GM12801 (cell line): ENCODE measurements around the gene EGFR.

Experiments used
- TF ChIP-seq, protein P1 (sequence below): IDR thresholded peaks from one replicate; pipeline ENCODE4 v1.5.1; 2011; ENCODE audit warnings: control low read depth; ENCODE audit not compliant: insufficient read length; ENCODE audit errors: extremely low read depth

EGFR gene

GRCh38 chr7:55149001-55149400 lies 130.2 kb downstream of the EGFR start:
- TF ChIP-seq, protein P1, sequence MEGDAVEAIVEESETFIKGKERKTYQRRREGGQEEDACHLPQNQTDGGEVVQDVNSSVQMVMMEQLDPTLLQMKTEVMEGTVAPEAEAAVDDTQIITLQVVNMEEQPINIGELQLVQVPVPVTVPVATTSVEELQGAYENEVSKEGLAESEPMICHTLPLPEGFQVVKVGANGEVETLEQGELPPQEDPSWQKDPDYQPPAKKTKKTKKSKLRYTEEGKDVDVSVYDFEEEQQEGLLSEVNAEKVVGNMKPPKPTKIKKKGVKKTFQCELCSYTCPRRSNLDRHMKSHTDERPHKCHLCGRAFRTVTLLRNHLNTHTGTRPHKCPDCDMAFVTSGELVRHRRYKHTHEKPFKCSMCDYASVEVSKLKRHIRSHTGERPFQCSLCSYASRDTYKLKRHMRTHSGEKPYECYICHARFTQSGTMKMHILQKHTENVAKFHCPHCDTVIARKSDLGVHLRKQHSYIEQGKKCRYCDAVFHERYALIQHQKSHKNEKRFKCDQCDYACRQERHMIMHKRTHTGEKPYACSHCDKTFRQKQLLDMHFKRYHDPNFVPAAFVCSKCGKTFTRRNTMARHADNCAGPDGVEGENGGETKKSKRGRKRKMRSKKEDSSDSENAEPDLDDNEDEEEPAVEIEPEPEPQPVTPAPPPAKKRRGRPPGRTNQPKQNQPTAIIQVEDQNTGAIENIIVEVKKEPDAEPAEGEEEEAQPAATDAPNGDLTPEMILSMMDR = no peak

GRCh38 chr7:55150166-55150565 lies 131.3 kb downstream of the EGFR start:
- TF ChIP-seq, protein P1 = no peak

GRCh38 chr7:55150709-55151451 lies 132.1 kb downstream of the EGFR start:
- TF ChIP-seq, protein P1 = no peak

- TF ChIP-seq, protein P1 = no peak
Observed at GRCh38 chr7:55152516-55152915, 133.7 kb downstream of the EGFR start.

DNA sequence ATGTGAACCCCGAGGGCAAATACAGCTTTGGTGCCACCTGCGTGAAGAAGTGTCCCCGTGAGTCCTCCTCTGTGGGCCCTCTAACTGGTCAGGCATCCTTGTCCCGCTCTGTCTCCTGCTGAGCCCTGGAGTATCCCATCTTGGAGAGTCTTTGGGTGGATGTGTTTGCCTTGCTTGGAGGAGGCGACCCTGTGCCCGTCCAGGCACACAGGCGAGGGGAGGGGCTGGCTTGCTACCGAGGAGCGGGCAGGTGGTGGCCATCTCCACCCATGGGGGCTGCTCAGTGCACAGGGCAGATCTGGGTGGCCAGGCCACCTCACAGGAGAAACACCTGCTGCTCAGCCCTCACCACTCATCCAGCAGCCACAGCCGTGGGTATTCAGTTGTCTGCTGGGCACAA lies 135.3 kb downstream of the EGFR start:
- TF ChIP-seq, protein P1 = no peak

GRCh38 chr7:55155351-55156117 lies 136.7 kb downstream of the EGFR start:
- TF ChIP-seq, protein P1 = no peak

DNA sequence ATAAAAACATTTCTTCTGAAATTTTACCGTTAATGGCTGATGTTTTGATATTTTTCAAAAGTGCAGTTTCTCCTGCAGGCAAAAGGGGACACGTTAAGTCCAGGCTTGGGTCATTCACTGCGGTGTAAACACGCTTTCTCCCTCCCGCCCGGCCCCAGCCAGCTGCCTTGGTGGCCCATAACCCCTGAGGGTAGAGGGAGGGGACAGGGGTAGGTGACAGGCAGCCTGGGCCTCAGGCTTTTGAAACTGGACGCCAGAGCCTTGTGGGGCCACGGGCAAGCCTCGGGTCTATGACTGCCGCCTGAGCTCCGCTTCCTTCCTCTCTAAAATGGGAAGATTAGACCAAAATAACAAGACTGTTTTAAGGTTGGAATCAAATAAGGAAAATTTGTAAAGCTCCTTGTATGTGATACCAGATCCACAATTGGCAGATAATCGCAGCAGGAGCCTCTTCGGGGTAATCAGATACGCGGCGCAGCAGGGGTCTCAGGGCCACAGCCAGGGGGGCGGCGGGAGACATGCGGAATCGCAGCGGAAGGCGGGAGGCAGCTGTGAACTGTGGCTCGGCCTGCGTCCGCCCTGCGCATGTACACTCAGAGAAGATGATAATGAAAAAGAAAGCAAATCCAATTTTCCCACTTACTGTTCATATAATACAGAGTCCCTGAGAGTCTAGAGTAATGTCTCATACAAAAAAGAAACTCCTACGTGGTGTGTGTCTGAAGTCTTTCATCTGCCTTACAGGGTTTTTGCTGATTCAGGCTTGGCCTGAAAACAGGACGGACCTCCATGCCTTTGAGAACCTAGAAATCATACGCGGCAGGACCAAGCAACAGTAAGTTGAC lies 138.3 kb downstream of the EGFR start:
- TF ChIP-seq, protein P1 = no peak
